Vagina (tissue), 2 donors: ENCODE results near the gene POTEB3.
"Not testable (repeated sequence)": the region's sequence is repeated elsewhere in the genome, so short reads cannot be mapped to it uniquely, and the experiment has no call there.

ENCODE experiments used
- CTCF ChIP-seq, 3 experiments: fragments of 450-650 bp in 2 of 3; fragments of 200-600 bp in 1 of 3; sonication (generic) in 1 of 3; IDR thresholded peaks; one replicate each; pipeline ENCODE4 v1.5.1; 2017 to 2019; ENCODE audit warnings: antibody characterized with exemption in 3 of 3, mild to moderate bottlenecking in 2 of 3, moderate library complexity in 2 of 3
- POLR2A ChIP-seq, 2 donors: fragments of 450-650 bp; IDR thresholded peaks; one replicate each; pipeline ENCODE4 v1.6.1; 2017; ENCODE audit warnings: antibody characterized with exemption in 2 of 2, mild to moderate bottlenecking in 2 of 2, moderate library complexity in 2 of 2
- POLR2AphosphoS5 ChIP-seq, 2 donors: sonication (generic); formaldehyde crosslinking; IDR thresholded peaks; one replicate each; pipeline ENCODE4 v1.9.0; 2017; ENCODE audit warnings: antibody characterized with exemption in 2 of 2, mild to moderate bottlenecking in 2 of 2, low read depth in 1 of 2; ENCODE audit not compliant: insufficient read depth in 1 of 2

- TF ChIP-seq POLR2AphosphoS5 (IDR thresholded peaks at IDR 0.05; ENCODE audit: insufficient read depth in 1 of 2, low read depth in 1 of 2); CTCF (IDR thresholded peaks at IDR 0.05); POLR2A (IDR thresholded peaks at IDR 0.05): not testable (repeated sequence)
These were observed 11.2 kb upstream of the POTEB3 start for GRCh38 chr15:21451487-21451886.
